Peyer's patch (tissue), 4 donors: ENCODE data around the gene CHST15. TPM values are rescaled to one million over a fixed set of nuclear protein-coding genes. Genes with fewer than 3 reads are reported as not detected.

Experiments
- DNase-seq, 3 donors: peaks; one replicate each; pipeline ENCODE4 v3.0.0-alpha.2; 2017 to 2019
- H3K27ac ChIP-seq, 4 donors: fragments of 200-600 bp; sonication (generic); one replicate each; pipeline ENCODE4 v1.5.1; 2016 to 2019
- H3K27me3 ChIP-seq, 2 donors: fragments of 200-600 bp; sonication (generic); one replicate each; pipeline ENCODE4 v1.5.1; 2019
- H3K36me3 ChIP-seq, 3 donors: fragments of 200-600 bp; sonication (generic); one replicate each; pipeline ENCODE4 v1.5.1; 2016 to 2019
- H3K4me1 ChIP-seq, 4 donors: fragments of 200-600 bp; sonication (generic); one replicate each; pipeline ENCODE4 v1.5.1; 2016 to 2019
- H3K4me3 ChIP-seq, 4 donors: fragments of 200-600 bp; sonication (generic); 1 replicate in 3 of 4; 2 replicates in 1 of 4; pipeline ENCODE4 v1.5.1; 2016 to 2019; ENCODE audit warnings: mild to moderate bottlenecking in 1 of 4
- H3K9me3 ChIP-seq, 4 donors: fragments of 200-600 bp; sonication (generic); one replicate each; pipeline ENCODE4 v1.5.1; 2016 to 2019; ENCODE audit warnings: mild to moderate bottlenecking in 1 of 4
- POLR2A ChIP-seq, 2 donors: fragments of 450-650 bp; IDR thresholded peaks; one replicate each; pipeline ENCODE4 v1.5.1; 2017; ENCODE audit warnings: antibody characterized with exemption in 2 of 2, mild to moderate bottlenecking in 2 of 2, moderate library complexity in 2 of 2
- total RNA-seq, 4 donors: library from RNA; depleted of rRNA; stranded (reverse); fragments of >200 nt; gene quantifications; one replicate each; pipeline ENCODE4 v1.1.0, GENCODE V29; 2016
- TF ChIP-seq, protein P1 (sequence below), 6 experiments: fragments of 450-650 bp in 4 of 6; fragments of 200-600 bp in 2 of 6; sonication (generic) in 1 of 6; IDR thresholded peaks; one replicate each; pipeline ENCODE4 v1.5.1; 2017 to 2019; ENCODE audit warnings: antibody characterized with exemption in 6 of 6, mild to moderate bottlenecking in 3 of 6, moderate library complexity in 1 of 6

CHST15 gene
- total RNA-seq, 4 donors from 2014 or later: 3.9 to 55.3 (median 10.9) TPM

DNA sequence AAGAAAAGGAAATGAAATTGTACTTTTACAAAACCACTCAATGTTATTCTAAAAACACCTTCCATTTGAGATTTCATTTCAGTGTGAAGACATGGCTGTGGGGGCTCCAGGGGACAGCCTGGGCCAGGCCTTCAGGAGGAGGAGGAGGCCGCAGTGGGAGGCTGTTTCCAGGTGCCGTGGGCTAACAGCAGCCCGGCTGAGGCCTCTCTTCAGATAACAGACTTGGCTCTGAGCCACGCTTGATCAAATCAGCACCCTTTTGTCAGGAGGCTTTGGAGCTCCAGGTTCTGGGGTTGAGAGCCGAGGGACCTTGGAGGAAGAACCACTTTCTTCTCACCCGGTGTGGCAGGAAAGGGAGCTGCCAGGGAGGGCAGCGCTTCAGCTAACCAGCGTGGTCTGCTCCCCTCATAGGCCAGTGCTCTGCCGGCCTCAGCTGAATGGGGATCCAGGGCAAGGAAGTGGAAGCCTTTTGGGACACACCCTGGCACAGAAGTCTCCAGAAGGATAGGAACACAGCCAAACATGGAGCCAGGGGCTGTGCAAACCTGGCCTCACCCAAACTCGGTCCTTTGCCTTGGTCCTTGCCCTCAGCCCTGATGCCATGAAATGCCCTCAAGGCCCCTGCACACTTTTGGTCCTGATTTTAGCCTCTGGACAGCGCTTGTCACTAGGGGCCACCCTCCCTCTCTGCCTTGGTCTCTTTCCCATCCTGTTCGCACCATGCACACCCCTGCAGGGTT is 23.5 kb upstream of the CHST15 start:
- H3K4me1 ChIP-seq: peaks cover 0 to 5% (median 0%) of the 10 kb centered on the region in 4 donors
- TF ChIP-seq, protein P1, sequence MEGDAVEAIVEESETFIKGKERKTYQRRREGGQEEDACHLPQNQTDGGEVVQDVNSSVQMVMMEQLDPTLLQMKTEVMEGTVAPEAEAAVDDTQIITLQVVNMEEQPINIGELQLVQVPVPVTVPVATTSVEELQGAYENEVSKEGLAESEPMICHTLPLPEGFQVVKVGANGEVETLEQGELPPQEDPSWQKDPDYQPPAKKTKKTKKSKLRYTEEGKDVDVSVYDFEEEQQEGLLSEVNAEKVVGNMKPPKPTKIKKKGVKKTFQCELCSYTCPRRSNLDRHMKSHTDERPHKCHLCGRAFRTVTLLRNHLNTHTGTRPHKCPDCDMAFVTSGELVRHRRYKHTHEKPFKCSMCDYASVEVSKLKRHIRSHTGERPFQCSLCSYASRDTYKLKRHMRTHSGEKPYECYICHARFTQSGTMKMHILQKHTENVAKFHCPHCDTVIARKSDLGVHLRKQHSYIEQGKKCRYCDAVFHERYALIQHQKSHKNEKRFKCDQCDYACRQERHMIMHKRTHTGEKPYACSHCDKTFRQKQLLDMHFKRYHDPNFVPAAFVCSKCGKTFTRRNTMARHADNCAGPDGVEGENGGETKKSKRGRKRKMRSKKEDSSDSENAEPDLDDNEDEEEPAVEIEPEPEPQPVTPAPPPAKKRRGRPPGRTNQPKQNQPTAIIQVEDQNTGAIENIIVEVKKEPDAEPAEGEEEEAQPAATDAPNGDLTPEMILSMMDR (IDR thresholded peaks at IDR 0.05): no peak
- TF ChIP-seq POLR2A (IDR thresholded peaks at IDR 0.05): no peak
- DNase-seq: no peak

DNA sequence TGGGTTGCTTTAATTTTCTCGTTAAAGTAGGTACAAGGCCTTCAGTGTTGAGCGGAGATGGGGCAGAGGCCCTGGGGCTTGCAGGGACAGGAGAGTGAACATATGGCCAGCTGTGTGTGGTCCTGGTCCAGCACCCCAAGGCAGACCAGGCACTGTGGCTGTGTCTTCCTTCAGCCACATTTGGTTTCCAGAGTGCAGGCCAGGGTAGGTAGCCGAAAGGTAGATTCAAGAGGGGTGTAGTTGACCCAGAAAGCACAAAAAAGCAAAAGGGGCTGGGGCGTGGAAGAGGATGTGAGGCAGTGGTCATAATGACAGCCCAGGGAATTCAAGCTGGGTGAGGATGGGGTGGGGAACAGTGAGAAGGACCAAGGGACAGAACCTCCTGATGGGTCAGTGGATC is 21.3 kb upstream of the CHST15 start:
- no peaks in the 10 kb centered on the region for H3K36me3 ChIP-seq
- no peaks in the 10 kb centered on the region for H3K9me3 ChIP-seq
- H3K27ac ChIP-seq: no peak overlapping the region
- H3K4me1 ChIP-seq: peaks cover 0 to 5% (median 0%) of the 10 kb centered on the region in 4 donors
- TF ChIP-seq POLR2A (IDR thresholded peaks at IDR 0.05): no peak
- TF ChIP-seq, protein P1 (IDR thresholded peaks at IDR 0.05): no peak
- H3K4me3 ChIP-seq: no peak overlapping the region
- H3K27me3 ChIP-seq: no peaks in the 10 kb centered on the region
- DNase-seq: no peak

More for the DNA sequence above, 23.5 kb upstream of the CHST15 start:
- H3K36me3 ChIP-seq: no peaks in the 10 kb centered on the region
- H3K27ac ChIP-seq: no peak overlapping the region
- H3K9me3 ChIP-seq: no peaks in the 10 kb centered on the region
- H3K27me3 ChIP-seq: no peaks in the 10 kb centered on the region
- H3K4me3 ChIP-seq: no peak overlapping the region

DNA sequence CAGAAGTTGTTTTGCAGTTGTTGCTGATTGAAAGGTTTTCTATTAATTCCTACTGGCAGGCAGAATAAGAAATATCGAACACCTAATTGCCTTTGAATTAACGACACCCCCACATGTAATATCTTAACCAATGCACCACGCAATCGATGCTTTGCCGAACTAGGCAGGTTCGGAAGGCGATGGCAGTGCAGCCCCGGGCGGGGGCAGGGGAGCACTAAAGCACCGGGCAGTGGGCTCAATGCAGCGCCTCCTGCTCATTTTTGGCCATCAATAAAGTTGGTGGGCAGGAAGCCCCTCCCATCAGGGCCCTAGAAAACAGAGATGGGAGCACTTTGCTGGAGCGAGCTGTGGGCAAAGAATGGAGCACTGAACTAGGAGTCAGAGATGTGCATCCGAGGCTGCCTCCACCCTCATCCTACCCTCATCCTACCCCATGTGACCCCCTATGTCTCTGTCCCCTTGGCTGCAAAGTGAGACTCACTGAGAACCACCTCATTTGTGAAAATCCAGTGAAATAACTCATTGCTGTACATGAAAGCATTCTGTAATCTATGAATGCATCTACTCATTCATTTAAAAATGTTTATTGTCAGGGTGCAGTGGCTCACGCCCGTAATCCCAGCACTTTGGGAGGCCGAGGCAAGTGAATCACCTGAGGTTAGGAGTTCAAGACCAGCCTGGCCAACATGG is 19.6 kb upstream of the CHST15 start:
- Histone ChIP-seq H3K27ac (no peak overlapping the region), H3K4me3 (no peak overlapping the region), H3K27me3 (no peaks in the 10 kb centered on the region), H3K4me1 (no peaks in the 10 kb centered on the region), H3K36me3 (no peaks in the 10 kb centered on the region), H3K9me3 (no peaks in the 10 kb centered on the region)
- no peak for DNase-seq
- TF ChIP-seq POLR2A (IDR thresholded peaks at IDR 0.05): no peak
- TF ChIP-seq, protein P1 (IDR thresholded peaks at IDR 0.05): no peak

DNA sequence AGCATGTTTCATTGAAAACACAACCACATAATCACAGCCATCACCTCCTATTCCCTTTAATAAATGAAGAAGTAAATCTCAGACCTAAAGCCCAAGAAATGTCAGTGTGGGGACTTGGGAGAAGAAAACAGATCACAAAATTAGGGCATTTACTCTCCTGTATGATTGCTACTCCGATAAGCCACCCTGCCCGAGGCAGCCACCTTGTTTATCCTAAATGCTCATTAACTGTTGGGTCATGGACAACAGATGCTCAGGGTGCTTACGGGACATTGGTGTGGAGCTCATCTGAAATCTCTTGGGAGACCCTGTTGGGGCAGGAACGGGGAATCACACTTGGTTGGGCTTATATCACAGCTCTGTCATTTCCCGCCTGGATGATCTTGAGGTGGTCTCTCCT is 17.5 kb upstream of the CHST15 start:
- H3K27me3 ChIP-seq: no peaks in the 10 kb centered on the region
- DNase-seq: no peak
- no peaks in the 10 kb centered on the region for H3K36me3 ChIP-seq
- no peak overlapping the region for H3K27ac ChIP-seq
- no peak for TF ChIP-seq POLR2A (IDR thresholded peaks at IDR 0.05)
- TF ChIP-seq, protein P1 (IDR thresholded peaks at IDR 0.05): no peak
- peaks cover 0 to 13% (median 4%) of the 10 kb centered on the region in 4 donors for H3K4me1 ChIP-seq
- no peaks in the 10 kb centered on the region for H3K9me3 ChIP-seq
- no peak overlapping the region for H3K4me3 ChIP-seq

DNA sequence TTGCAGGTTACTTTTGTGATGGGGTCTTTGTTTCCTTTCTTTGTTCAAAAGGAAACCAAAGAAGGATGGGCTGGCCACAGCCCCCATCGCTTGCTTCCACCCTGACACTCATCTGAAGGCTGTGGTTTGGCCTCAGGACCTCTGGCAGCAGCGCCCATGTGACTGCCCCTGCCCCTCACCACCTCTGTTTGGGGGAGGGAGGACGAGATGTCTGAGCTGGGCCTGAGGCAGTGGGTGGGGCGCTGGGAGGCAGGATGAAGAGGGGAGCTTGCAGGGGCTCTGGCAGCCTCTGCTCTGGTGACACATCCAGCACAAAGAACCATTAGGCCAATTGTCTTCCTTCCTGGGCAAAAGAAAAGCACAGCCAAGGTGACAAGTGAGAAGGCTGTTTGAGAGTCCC is 15.9 kb upstream of the CHST15 start:
- no peaks in the 10 kb centered on the region for H3K27me3 ChIP-seq
- no peaks in the 10 kb centered on the region for H3K36me3 ChIP-seq
- no peak for DNase-seq
- no peaks in the 10 kb centered on the region for H3K9me3 ChIP-seq
- H3K4me3 ChIP-seq: no peak overlapping the region
- peaks cover 0 to 13% (median 4%) of the 10 kb centered on the region in 4 donors for H3K4me1 ChIP-seq
- TF ChIP-seq POLR2A (IDR thresholded peaks at IDR 0.05): no peak
- TF ChIP-seq, protein P1 (IDR thresholded peaks at IDR 0.05): no peak
- H3K27ac ChIP-seq: no peak overlapping the region
